Stimulated activated CD4-positive, alpha-beta T cell treated with anti-CD3 and anti-CD28 coated beads, Interleukin-1b, Interleukin-23, amount 100 ng/mL, for 1 hour (primary cell): ENCODE results near the gene PPP2R3A.
"Not testable (repeated sequence)": the region's sequence is repeated elsewhere in the genome, so short reads cannot be mapped to it uniquely, and the experiment has no call there.

Experiments
- DNase-seq, 2 donors: peaks; one replicate each; pipeline ENCODE4 v3.0.0-alpha.2; 2020; ENCODE audit warnings: low read depth in 2 of 2

PPP2R3A gene, protein sequence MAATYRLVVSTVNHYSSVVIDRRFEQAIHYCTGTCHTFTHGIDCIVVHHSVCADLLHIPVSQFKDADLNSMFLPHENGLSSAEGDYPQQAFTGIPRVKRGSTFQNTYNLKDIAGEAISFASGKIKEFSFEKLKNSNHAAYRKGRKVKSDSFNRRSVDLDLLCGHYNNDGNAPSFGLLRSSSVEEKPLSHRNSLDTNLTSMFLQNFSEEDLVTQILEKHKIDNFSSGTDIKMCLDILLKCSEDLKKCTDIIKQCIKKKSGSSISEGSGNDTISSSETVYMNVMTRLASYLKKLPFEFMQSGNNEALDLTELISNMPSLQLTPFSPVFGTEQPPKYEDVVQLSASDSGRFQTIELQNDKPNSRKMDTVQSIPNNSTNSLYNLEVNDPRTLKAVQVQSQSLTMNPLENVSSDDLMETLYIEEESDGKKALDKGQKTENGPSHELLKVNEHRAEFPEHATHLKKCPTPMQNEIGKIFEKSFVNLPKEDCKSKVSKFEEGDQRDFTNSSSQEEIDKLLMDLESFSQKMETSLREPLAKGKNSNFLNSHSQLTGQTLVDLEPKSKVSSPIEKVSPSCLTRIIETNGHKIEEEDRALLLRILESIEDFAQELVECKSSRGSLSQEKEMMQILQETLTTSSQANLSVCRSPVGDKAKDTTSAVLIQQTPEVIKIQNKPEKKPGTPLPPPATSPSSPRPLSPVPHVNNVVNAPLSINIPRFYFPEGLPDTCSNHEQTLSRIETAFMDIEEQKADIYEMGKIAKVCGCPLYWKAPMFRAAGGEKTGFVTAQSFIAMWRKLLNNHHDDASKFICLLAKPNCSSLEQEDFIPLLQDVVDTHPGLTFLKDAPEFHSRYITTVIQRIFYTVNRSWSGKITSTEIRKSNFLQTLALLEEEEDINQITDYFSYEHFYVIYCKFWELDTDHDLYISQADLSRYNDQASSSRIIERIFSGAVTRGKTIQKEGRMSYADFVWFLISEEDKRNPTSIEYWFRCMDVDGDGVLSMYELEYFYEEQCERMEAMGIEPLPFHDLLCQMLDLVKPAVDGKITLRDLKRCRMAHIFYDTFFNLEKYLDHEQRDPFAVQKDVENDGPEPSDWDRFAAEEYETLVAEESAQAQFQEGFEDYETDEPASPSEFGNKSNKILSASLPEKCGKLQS (N-terminal part only)

DNA sequence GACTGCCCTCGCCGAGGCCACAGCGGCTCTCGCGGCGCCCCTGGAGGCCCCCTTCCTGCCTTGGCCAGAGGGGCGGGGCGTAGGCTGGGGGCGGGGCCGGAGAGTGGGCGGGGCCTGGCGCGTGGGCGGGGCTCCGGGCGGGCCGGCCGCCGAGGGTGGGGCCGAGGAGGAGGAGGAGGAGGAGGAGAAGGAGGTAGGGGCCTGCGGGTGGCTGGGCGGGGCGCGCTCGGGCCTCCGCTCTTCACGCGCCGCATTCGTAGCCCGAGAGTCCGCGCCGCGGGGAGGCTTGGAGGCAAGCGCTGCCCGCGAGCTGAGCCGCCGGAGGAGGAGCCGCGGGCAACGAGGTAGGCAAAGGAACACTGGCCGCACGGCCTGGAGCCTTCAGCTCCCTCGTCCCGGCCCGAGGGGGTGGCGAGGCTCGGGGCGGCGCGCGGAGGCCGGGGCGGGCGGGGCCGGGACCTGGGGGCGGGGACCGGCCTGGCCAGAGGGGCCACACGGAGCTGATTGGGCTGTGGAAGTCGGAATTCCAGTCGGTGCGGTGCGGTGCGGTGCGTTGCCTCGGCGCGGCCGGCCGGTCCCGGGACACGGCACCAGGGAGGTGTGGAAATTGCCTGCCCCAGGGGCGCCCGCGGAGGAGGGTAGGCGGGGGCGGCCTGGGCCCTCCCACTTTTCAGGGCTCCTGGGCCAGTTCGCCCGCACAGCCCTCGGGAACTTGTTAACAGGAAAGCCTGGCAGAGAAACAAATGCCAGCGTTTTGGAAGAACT, at the start of gene PPP2R3A:
TSS of gene PPP2R3A (plus strand) at position 223 of the 765 bp plus-strand sequence. CDS start 35,771 bp downstream, outside the sequence.
- DNase-seq: peak; percentile 23 to 39

DNA sequence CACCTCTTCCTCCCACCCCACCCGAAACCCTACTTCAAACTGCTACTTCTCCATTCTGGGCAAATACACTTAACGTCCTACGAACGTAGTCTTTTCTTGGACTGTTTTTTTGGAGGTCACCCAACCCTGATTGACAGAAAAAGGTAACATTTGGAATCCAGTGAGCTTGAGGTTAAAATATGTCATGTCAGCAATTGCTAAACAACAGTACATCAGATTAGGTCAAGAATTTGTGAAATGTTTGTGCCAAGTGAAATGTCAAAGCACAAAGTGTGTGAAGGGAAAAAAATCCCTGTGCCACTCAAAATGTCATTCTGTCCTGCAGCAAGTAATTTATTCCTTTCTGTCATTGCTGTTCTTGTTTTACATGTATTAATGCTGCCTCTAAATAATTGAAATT, 49.2 kb upstream of the PPP2R3A start:
- DNase-seq: no peak

DNA sequence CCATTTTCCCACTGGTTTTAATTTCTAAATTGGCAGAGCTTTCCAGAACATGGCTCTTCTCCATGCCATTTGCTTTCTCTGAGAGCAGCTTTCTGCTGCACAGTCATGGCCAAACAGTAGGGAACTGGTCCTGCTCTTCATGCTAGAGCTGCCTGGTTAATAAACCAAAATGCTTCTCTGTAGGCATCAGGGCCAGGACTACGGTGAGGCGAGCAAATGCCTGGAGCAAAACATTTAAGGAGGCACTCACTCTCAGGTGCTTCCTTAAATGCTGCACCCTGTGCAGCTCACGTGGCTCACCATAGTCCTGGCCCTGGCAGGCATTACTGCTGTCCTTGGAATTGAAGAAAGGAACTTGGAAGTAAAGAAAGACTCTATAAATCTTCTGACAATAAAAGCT, 48.5 kb upstream of the PPP2R3A start:
- DNase-seq: no peak

DNA sequence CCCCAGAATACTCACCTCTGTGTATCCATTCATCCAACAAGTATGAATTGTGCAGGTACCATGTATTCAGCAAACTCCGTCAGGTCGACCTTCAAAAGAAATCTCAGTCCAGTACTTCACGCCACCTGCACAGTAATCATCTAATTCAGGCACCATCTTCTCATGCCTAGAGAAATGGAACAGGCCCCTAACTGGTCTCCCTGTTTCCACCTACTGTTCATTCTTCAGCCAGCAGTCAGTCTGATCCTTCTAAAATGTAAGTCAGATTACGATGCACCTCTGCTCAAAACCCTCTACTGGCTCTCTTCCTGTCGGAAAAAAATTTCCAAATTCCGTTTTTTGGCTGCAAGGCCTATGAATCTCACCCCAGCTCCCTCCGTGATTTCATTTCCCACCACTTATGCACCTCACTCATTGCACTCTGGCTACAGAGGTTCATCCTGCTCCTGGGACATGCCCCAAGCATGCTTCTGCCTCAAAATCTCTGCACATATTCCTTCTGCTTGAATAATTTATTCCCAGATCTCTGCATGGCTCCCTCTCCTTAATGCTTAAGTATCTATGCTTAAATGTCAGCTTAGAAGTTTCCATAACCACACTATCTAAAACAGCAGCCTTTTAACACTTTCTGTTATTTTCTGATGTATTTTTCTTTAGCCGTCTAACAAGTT, 47.5 kb upstream of the PPP2R3A start:
- DNase-seq: no peak

DNA sequence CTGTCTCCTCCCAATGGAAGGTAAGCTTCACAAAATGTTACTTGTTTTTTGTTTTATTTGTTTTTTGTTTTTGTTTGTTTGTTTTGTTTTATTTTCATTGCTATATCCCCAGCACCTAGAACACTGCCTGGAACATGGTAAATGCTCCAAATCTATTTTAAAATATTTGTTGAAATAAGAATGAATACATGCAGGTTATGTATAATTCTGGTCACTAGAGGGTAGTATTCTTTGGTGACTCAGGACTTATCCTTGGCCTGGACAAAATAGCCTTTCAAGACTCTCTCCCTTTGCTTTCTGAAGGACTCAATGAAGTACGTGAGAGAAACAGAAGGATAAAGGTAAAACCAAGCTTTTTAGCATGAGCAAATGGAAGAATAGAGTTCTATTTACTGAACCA, 46.9 kb upstream of the PPP2R3A start:
- no peak for DNase-seq

DNA sequence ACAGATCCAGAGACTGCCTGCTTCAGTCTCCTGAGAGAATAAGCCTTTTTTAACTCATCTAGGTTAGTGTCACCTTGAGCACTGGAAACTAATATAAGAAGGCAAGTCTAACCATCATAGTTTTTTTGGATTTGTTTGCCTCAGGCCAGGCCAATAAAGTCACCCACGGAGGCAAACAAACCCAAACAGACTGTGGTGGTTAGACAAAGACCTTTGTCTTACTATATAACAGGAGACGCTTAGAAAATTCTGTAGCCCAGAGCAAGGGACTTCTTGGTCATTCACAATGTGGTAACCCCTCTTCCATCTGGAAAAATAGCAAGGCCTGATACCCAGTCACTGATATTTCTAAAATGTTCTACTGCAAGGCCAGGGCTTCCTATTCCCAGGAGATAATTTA, 45.3 kb upstream of the PPP2R3A start:
- DNase-seq: no peak

DNA sequence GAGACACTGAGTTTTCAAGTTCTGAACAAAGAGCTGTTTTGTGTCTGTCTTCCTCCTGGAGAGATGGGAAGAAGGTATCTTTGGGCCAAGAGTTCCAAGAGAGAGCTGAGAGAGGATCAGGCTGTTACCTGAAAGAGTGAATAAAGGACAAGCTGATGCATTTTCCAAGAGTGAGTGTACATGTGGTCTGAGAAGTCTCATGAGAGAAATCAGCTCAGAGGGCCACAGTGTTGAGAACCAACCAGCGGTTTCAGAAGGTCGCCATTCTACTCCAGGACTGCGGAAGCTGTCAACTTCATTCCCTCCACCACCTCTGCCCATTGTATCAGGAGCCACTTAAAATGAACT, 42.7 kb upstream of the PPP2R3A start:
- no peak for DNase-seq

DNA sequence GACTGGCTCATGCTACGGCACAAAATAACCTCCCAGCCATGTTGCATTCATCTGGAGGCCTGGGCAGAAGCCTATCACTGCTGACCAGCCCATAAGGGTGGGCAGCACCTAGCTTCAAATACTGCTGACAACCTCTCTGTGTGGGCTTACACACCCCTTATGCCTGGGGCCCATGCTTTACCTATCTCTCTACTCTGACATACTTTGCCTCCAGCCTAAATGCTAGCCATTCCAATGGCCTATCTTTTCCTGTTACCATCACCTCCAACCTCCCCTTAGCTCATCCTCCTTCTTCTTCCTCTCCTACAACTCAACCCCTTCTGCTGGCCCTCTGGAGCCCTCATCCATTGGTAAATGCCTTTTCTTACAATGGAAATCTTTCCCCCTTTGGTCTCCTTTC, 41.0 kb upstream of the PPP2R3A start:
- DNase-seq: no peak

DNA sequence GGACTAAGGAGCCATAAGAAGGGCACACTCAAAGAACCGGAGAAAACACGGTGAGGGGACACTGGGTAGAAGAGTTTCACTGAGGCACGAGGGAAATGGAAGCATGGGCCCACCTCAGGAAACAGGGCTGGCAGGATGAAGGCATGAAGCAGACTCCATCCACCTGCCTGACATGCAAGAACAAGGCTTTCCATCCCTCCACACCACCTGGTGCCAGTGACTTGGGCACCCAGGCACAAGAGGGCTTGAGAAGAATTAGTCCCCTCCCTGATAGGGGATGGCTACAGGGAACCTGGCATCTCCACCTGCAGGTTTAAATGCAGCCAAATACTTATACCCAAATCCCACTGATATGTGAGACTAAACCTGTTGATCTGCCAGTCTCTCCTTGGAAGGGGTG, 38.9 kb upstream of the PPP2R3A start:
- no peak for DNase-seq

DNA sequence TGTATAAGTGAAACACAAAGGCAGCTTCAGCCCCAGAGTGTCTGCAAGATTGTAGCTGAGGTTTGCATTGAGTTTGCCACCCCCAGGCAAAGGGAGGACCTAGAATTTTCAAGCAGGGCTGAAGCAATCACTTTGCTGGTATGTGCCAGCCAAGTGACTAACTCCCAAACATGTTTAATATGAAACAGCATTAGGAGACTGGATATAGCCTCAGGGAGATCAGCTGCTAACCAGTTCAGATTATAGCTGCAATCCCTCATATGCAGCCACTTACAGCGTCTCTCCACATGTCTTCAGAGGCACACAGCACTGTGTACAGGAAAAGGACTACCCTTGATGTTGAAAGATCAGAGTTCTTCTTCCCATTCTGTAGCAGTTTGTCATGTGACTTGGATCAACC, 38.4 kb upstream of the PPP2R3A start:
- no peak for DNase-seq

DNA sequence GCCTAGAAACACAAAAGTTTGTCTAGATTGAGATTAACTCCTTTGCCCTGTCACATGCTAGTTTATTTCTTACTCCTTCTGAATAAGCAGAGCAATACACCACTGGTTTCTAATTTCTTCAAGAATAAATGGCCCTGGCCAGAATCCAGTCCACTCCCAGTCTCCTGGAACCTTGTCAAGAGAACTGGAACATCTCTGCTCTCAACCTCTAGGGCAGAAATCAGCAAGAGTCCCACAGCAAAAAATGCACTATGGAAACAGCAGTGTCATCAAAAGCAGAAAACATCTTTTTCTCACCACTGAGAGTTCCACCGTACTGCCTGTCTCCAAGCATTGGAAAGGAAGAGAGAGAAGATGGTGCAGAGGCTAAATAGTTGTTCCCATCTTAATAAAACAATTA, 35.9 kb upstream of the PPP2R3A start:
- DNase-seq: no peak

DNA sequence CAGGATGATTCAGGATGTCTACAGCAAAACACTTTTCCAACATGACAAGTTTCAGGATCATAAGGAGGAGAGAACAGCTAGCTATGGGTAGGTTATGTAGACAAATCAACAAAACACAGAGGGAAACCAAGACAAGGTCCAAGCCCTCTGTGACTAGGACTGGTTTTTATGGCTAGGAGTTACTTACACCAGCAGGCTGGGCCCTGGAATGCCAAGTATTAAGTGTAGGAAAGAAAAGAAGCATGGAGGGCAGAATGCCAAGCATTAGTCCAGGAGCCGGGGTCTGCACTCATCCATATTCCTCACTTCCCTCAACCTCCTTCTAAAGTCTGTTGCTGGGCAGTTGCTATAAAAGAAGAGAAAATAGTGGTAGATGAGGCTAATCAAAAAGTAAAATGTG, 35.3 kb upstream of the PPP2R3A start:
- DNase-seq: no peak

DNA sequence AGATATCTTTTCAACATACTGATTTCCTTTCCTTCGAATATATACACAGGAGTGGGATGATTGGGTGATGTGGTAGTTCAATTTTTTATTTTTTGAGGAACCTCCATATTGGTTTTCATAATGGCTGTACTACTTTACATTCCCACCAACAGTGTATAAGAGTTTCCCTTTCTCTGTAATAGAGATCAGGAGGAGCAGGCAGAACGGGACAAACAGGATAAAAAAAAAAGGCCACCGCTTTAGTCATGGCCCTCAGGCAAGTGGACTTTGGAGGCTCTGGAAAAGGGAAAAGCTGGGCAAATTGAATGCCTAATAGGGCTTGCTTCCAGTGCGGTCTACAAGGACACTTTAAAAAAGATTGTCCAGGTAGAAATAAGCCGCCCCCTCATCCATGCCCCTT, 30.4 kb upstream of the PPP2R3A start:
- DNase-seq: not testable (repeated sequence)

DNA sequence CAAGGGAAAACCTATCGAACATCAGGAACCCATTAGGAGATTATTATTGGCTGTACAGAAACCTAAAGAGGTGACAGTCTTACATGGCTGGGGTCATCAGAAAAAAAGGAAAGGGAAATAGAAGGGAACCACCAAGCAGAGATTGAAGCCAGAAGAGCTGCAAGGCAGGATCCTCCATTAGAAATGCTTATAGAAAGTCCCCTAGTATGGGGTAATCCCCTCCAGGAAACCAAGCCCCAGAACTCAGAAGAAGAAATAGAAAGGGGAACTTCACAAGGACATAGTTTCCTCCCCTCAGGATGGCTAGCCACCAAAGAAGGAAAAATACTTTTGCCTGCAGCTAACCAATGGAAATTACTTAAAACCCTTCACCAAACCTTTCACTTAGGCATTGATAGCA, 27.8 kb upstream of the PPP2R3A start:
- not testable (repeated sequence) for DNase-seq

DNA sequence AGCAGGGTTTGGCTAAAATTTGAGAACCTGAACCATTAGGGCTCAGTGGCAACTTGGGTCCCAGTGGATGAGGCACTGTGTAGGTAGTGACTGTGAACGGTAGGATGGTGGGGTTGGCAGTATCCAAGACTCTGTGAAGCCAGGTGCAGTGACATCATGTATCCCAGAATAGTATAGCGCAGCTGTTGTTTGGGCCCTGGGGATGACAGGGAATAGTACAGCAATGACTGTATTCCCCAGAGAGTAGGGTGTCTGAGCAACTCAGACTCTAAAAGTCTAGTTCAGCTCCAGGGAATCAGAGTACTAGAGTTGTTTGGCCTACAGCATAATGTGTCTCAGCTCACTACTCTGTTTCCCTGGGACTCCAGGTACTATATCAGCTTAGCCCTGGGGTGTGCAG, 20.7 kb upstream of the PPP2R3A start:
- no peak for DNase-seq

DNA sequence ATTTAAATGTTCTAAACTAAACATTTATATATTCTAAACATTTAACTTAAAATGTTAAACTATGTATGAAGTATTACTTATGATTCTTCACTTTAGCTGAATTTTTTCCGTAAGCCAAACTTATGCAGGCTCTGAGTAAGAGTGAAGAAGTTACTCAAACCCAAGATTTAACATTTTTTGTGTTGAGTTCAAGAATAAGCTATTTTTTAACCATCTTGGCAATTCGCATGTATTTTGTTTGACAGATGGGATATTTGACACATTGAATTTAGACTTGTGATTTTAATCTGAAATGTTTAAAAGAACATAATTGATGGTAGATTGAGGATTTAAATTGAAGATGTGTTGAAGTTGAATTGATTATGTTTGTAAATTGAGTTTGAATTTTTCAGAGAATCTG, 14.6 kb upstream of the PPP2R3A start:
- DNase-seq: no peak

DNA sequence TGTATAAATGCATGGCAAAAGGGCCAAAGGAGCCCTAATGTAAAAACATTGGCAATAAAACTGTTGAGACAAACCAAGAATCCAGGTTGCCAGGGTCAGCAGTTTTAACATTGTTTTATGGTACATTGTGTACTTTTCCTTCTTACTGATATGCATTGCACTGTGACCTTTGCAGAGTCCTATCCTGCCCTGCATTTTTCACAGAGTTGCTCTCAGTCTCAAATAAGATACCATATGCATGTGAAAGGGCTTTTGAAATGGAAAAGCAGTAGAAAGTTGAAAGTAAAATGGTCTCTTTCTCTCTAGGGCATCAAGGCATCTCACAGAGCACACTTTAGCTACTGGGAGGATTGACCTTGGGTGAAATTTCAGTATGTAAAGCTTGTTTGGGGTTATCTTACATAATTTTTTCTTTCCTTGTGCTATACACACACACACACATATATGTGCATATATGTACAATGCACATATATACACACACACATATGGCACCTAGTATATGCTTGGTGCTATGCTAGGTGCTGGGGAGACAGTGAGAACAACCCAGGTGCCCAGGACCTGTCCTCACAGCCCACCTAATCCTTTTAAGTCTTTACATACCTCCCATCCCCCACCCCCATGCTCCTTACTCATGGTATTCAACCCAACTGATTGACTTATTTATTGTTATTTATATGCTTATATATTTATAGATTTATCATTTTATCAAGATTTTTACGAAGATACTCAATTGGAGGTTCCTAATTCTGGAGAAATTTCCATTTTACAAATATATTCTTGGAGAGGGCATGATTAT, 1.2 kb upstream of the PPP2R3A start:
- no peak for DNase-seq

DNA sequence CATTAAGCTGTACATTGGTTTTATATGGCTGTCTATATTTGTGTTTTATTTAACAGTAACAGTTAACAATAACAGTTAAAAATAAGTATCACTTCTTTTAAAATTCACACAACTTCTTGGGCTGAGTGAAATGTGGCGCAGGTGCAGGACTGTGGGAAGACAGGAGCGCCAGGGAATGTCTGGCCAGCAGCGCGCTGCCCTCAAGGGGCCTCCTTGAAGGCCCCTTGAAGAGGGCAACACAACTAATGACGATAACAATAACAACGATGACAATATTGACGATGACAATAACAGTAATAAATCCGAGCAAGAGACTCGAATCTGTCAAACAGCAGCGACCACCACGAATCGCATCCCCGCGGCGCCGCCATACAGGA, 411 bp upstream of the PPP2R3A start:
- DNase-seq: no peak

DNA sequence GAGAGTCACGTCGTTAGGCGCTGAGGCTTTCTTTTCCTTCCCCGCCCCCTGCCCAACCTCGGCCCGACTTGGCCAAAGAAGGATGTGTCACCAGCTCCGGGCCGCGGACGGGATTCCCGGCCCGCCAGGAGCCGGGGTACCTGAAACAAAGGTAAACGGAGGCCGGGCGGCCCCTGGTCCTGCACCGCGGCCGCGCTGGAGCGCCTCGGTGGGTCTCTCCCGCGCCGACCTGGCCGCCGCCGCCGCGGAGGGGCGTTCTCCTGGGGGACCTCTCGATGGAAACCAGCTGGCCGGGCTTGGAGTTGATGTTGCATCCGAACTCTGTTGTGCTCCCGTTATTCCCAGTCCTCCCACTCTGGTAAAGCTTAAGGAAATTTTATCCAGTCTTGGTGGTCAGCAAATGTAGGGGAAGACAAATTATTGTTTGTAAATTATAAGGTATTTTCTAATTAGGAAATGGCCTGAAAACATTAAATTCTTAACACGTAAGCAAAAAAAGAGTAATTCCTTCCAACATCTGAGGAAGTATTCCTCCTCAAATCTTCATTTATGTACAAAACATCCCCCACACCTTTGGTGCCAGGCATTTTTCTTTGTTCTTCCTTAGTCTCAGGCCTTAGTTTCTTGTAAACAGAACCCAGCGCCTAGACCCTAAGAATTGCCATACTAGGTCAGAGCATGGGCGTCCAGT, 888 bp downstream of the PPP2R3A start:
- DNase-seq: no peak

DNA sequence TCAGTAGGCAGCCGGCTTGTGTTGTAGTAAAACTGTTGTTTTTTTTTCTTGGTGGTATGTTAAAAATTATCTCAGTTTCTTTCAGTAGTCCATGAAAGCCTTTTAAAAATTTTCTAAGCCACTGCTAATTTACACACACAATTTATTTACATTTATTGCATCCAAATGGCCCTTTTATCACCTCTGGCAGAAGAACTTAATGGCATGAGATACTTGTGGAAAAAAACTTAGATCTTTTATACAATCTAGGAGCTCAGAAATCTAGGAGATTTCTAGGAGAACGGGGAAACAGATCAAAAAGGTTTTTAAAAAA, 1.4 kb downstream of the PPP2R3A start:
- DNase-seq: no peak
